Ishikawa (cell line): Measurements from ENCODE around the gene FAM107A.

Source experiments
- CEBPB ChIP-seq: IDR thresholded peaks from 2 replicates; pipeline ENCODE4 v1.6.1; 2012
- CREB1 ChIP-seq: IDR thresholded peaks from 2 replicates; pipeline ENCODE4 v1.6.1; 2012; ENCODE audit warnings: low read depth
- EGR1 ChIP-seq: IDR thresholded peaks from 2 replicates; pipeline ENCODE4 v1.6.1; 2012
- EP300 ChIP-seq: IDR thresholded peaks from 2 replicates; pipeline ENCODE4 v1.6.1; 2012; ENCODE audit warnings: borderline replicate concordance
- FOXM1 ChIP-seq: IDR thresholded peaks from 2 replicates; pipeline ENCODE4 v1.6.1; 2012; ENCODE audit warnings: low read depth, borderline replicate concordance
- MAX ChIP-seq: IDR thresholded peaks from 2 replicates; pipeline ENCODE4 v1.6.1; 2012
- NFIC ChIP-seq: IDR thresholded peaks from 2 replicates; pipeline ENCODE4 v1.6.1; 2012
- RAD21 ChIP-seq: IDR thresholded peaks from 2 replicates; pipeline ENCODE4 v1.6.1; 2012; ENCODE audit warnings: low read depth
- REST ChIP-seq: IDR thresholded peaks from 2 replicates; pipeline ENCODE4 v1.6.1; 2012; ENCODE audit warnings: low read depth, mild to moderate bottlenecking
- TAF1 ChIP-seq: IDR thresholded peaks from 2 replicates; pipeline ENCODE4 v1.6.1; 2012; ENCODE audit warnings: low read depth, mild to moderate bottlenecking
- TCF12 ChIP-seq: IDR thresholded peaks from 2 replicates; pipeline ENCODE4 v1.6.1; 2012; ENCODE audit warnings: low read depth
- TEAD4 ChIP-seq: IDR thresholded peaks from 2 replicates; pipeline ENCODE4 v1.6.1; 2012
- USF1 ChIP-seq: IDR thresholded peaks from 2 replicates; pipeline ENCODE4 v1.6.1; 2012
- YY1 ChIP-seq: IDR thresholded peaks from 2 replicates; pipeline ENCODE4 v1.6.1; 2012; ENCODE audit warnings: low read depth
- ZBTB7A ChIP-seq: IDR thresholded peaks from 2 replicates; pipeline ENCODE4 v1.6.1; 2012; ENCODE audit warnings: low read depth

The FAM107A gene

GRCh38 chr3:58608648-58609047 is 31.5 kb upstream of the FAM107A start:
- peak; percentile 94 for TF ChIP-seq NFIC
- 0 out of 2 replicates have a peak, but pooled peaks have one; percentile 31 for TF ChIP-seq FOXM1
- peak; percentile 91 for TF ChIP-seq TCF12
- peak; percentile 60; the same call in 1 of the 2 replicates for TF ChIP-seq TEAD4
- no peak for TF ChIP-seq CREB1
- no peak for TF ChIP-seq TAF1
- peak; percentile 79 for TF ChIP-seq EP300

GRCh38 chr3:58607816-58608215 is 30.6 kb upstream of the FAM107A start:
- TF ChIP-seq YY1 (no peak), FOXM1 (no peak), TAF1 (no peak), ZBTB7A (no peak), RAD21 (no peak), REST (no peak), MAX (no peak), EGR1 (no peak), CREB1 (no peak), CEBPB (no peak), USF1 (no peak), TEAD4 (no peak), EP300 (no peak), NFIC (no peak)

GRCh38 chr3:58606693-58607092 is 29.5 kb upstream of the FAM107A start:
- TF ChIP-seq CREB1 (no peak), ZBTB7A (no peak)

GRCh38 chr3:58604031-58604430 is 26.8 kb upstream of the FAM107A start:
- no peak for TF ChIP-seq ZBTB7A
- no peak for TF ChIP-seq EP300
- no peak for TF ChIP-seq YY1
- no peak for TF ChIP-seq RAD21
- no peak for TF ChIP-seq REST
- TF ChIP-seq MAX: no peak
- TF ChIP-seq EGR1: no peak
- no peak for TF ChIP-seq CREB1

- TF ChIP-seq NFIC (no peak), MAX (no peak)
Observed at GRCh38 chr3:58603606-58604005, 26.4 kb upstream of the FAM107A start.

GRCh38 chr3:58597770-58598310 is 20.6 kb upstream of the FAM107A start:
- TF ChIP-seq CEBPB (peak; percentile 59), MAX (no peak)

GRCh38 chr3:58596834-58597518 is 19.8 kb upstream of the FAM107A start:
- TF ChIP-seq USF1 (no peak), RAD21 (no peak), NFIC (no peak), YY1 (no peak), ZBTB7A (no peak), EP300 (no peak)
